Suprapubic skin (tissue), 4 donors: ENCODE results near the gene CCNJL. TPM values are rescaled to one million over a fixed set of nuclear protein-coding genes. Genes with fewer than 3 reads are reported as not detected.

Source experiments
- DNase-seq, 2 donors: peaks; one replicate each; pipeline ENCODE4 v3.0.0-alpha.2; 2019; ENCODE audit warnings: low spot score in 2 of 2
- H3K27ac ChIP-seq: fragments of 200-600 bp; sonication (generic); one replicate; pipeline ENCODE4 v1.5.1; 2019
- H3K27me3 ChIP-seq: fragments of 200-600 bp; sonication (generic); one replicate; pipeline ENCODE4 v1.5.1; 2019
- H3K36me3 ChIP-seq: fragments of 200-600 bp; sonication (generic); one replicate; pipeline ENCODE4 v1.5.1; 2019
- H3K4me1 ChIP-seq: fragments of 200-600 bp; sonication (generic); one replicate; pipeline ENCODE4 v1.5.1; 2019
- H3K4me3 ChIP-seq: fragments of 200-600 bp; sonication (generic); one replicate; pipeline ENCODE4 v1.5.1; 2019; ENCODE audit warnings: mild to moderate bottlenecking
- H3K9me3 ChIP-seq: fragments of 200-600 bp; sonication (generic); one replicate; pipeline ENCODE4 v1.5.1; 2019
- EP300 ChIP-seq: sonication (generic); formaldehyde crosslinking; IDR thresholded peaks from one replicate; pipeline ENCODE4 v1.6.1; 2017; ENCODE audit warnings: antibody characterized with exemption
- POLR2A ChIP-seq, 2 donors: fragments of 450-650 bp; IDR thresholded peaks; one replicate each; pipeline ENCODE4 v1.6.1; 2017; ENCODE audit warnings: antibody characterized with exemption in 2 of 2, mild to moderate bottlenecking in 2 of 2, moderate library complexity in 2 of 2
- POLR2AphosphoS5 ChIP-seq, 3 donors: sonication (generic); formaldehyde crosslinking; IDR thresholded peaks; one replicate each; pipeline ENCODE4 v1.6.1; 2017; ENCODE audit warnings: antibody characterized with exemption in 3 of 3
- WGBS: methylation state at CpG from one replicate; pipeline ENCODE4 v1.1.5; 2018; 5-methylcytosine and 5-hydroxymethylcytosine counted together
- total RNA-seq, 4 donors: library from RNA; depleted of rRNA; stranded (reverse); fragments of >200 nt; gene quantifications; one replicate each; pipeline ENCODE4 v1.1.0, GENCODE V29; 2016
- TF ChIP-seq, protein P1 (sequence below), 2 donors: fragments of 200-600 bp in 1 of 2; fragments of 450-650 bp in 1 of 2; sonication (generic) in 1 of 2; IDR thresholded peaks; one replicate each; pipeline ENCODE4 v1.5.1; 2016 to 2019; ENCODE audit warnings: antibody characterized with exemption in 2 of 2, mild to moderate bottlenecking in 1 of 2, moderate library complexity in 1 of 2

Gene CCNJL
- total RNA-seq, 4 donors from 2014 or later = 0.34 to 1.2 (median 1.2) TPM; not detected in 1

DNA sequence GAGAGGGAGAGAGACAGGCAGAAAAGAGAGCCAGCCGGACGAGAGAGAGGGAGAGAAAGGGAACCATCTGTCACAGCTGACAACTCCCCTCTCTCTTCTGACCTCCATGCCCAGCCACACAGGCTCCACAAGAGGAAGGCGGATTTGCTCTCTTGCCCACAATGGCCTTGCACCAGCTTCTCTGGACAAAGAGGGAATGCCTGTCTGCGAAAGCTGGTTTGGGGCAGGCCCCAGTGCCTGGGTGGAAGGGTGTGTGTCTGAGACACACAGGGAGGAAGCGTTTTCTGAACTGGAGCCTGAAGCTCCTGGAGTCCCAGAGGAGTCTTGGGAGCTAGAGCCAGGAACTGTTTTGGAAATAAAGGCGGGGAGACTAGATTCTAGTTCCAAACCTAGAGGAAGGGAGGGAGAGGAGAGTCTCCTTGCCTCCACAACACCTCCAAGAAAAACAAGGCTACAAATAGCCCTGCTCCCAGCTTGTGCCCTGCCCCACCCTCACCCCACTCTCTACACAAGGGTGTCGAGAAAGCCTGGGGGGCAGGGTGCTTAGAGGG lies 45.6 kb upstream of the CCNJL start:
- 43% methylated on average over 6 of the region's 7 CpGs for WGBS
- no peak for TF ChIP-seq POLR2A (IDR thresholded peaks at IDR 0.05)
- no peak for TF ChIP-seq POLR2AphosphoS5 (IDR thresholded peaks at IDR 0.05)
- TF ChIP-seq, protein P1, sequence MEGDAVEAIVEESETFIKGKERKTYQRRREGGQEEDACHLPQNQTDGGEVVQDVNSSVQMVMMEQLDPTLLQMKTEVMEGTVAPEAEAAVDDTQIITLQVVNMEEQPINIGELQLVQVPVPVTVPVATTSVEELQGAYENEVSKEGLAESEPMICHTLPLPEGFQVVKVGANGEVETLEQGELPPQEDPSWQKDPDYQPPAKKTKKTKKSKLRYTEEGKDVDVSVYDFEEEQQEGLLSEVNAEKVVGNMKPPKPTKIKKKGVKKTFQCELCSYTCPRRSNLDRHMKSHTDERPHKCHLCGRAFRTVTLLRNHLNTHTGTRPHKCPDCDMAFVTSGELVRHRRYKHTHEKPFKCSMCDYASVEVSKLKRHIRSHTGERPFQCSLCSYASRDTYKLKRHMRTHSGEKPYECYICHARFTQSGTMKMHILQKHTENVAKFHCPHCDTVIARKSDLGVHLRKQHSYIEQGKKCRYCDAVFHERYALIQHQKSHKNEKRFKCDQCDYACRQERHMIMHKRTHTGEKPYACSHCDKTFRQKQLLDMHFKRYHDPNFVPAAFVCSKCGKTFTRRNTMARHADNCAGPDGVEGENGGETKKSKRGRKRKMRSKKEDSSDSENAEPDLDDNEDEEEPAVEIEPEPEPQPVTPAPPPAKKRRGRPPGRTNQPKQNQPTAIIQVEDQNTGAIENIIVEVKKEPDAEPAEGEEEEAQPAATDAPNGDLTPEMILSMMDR (IDR thresholded peaks at IDR 0.05) = no peak
- no peak for TF ChIP-seq EP300
- no peaks in the 10 kb centered on the region for H3K36me3 ChIP-seq
- H3K27me3 ChIP-seq = no peaks in the 10 kb centered on the region
- peaks cover 42% of the 10 kb centered on the region for H3K4me1 ChIP-seq
- H3K9me3 ChIP-seq = no peaks in the 10 kb centered on the region
- no peak overlapping the region for H3K4me3 ChIP-seq
- DNase-seq = peak in 1 of 2 donors; percentile 21
- H3K27ac ChIP-seq = peak overlapping the region; percentile 43

DNA sequence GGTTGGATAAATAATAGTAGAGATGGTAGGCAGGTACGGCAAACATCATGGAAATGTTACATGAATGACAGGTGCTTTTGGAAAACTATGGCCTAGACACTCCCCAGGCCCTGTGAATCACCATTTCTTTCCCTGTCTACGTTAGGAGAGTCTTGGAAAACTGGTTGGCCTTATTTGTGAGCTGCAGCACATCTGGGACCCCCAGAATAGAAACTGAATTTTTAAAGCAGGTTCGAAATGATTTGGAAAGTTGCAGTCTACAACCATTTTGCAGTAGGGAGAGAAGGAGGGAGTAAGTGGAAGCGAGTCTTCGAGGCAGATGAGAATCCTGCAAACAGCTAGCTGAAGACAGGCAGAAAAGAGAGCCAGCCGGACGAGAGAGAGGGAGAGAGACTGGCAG lies 45.0 kb upstream of the CCNJL start:
- TF ChIP-seq POLR2A (IDR thresholded peaks at IDR 0.05) (no peak), POLR2AphosphoS5 (IDR thresholded peaks at IDR 0.05) (no peak), EP300 (no peak)
- TF ChIP-seq, protein P1 (IDR thresholded peaks at IDR 0.05) = no peak
- DNase-seq = no peak
- Histone ChIP-seq H3K36me3 (no peaks in the 10 kb centered on the region), H3K4me1 (peaks cover 39% of the 10 kb centered on the region), H3K27me3 (no peaks in the 10 kb centered on the region), H3K27ac (no peak overlapping the region), H3K4me3 (no peak overlapping the region), H3K9me3 (no peaks in the 10 kb centered on the region)
- WGBS = 55% methylated on average over 7 of the region's 7 CpGs

DNA sequence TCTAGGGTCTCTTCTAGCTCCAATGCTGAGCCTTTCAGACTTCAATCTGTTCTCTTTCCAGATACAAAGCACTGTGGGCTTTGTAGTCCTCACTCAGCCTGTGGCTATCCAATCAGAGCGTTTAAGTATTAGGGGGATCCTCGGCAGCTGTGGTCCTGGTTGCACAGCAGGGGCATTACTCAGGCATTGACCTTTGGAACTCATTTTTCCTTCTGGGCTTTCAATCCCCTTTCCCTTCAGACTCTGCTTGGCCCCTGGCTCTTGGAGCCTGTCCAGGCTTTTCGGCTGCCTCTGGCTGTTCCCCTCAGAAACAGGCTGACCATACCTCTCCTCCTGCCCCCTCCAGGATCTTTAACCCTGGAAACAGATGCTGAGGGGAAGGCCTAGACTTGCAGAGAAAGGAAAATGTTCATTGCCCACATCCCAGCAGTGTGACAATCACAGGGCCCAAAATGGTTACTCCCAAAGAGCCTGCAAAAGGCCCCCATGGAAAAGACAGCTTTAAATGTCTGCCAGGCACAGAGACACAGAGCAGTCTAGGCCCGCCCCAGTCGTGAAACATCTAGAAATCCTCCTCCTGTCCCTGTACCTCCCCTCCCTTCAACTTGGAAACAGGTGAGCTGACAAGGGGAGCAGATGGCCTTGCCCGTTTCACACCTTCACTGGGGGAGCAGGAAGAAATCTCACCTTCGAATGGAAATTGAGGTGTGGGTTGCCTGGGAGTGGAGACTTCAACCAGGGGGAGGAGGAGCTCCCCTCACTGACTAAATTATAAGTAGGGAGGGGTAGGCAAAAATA lies 44.4 kb upstream of the CCNJL start:
- no peak for TF ChIP-seq POLR2AphosphoS5 (IDR thresholded peaks at IDR 0.05)
- no peak for TF ChIP-seq EP300
- TF ChIP-seq POLR2A (IDR thresholded peaks at IDR 0.05) = no peak
- TF ChIP-seq, protein P1 (IDR thresholded peaks at IDR 0.05) = no peak
- Histone ChIP-seq H3K36me3 (no peaks in the 10 kb centered on the region), H3K27ac (no peak overlapping the region), H3K4me1 (peaks cover 39% of the 10 kb centered on the region), H3K4me3 (no peak overlapping the region), H3K9me3 (no peaks in the 10 kb centered on the region), H3K27me3 (no peaks in the 10 kb centered on the region)
- WGBS = 74% methylated on average over 7 of the region's 7 CpGs
- no peak for DNase-seq

DNA sequence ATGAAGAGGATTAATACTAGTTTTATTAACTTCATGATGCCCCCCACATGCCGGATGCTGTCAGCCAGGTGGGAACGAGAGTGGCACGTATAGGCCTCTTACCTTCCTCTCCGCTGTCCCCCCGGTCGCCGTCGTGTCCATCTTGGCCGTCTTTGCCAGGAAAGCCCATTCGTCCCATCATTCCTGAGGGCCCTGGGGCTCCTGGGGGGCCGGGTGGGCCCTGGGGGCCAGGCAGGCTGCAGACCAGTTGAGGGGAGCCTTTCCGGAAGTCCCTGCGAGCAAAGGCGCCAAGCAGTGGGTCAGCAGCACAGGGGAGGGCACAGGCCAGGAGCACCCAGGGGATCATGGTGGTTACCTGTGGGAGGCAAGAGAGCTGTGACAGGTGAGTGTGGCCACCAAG lies 42.3 kb upstream of the CCNJL start:
- H3K27me3 ChIP-seq = no peaks in the 10 kb centered on the region
- 89% methylated on average over 14 of the region's 14 CpGs for WGBS
- H3K27ac ChIP-seq = no peak overlapping the region
- peaks cover 24% of the 10 kb centered on the region for H3K4me1 ChIP-seq
- DNase-seq = no peak
- no peak overlapping the region for H3K4me3 ChIP-seq
- H3K9me3 ChIP-seq = no peaks in the 10 kb centered on the region
- TF ChIP-seq POLR2AphosphoS5 (IDR thresholded peaks at IDR 0.05) (no peak), POLR2A (IDR thresholded peaks at IDR 0.05) (no peak), EP300 (no peak)
- TF ChIP-seq, protein P1 (IDR thresholded peaks at IDR 0.05) = no peak
- H3K36me3 ChIP-seq = no peaks in the 10 kb centered on the region

DNA sequence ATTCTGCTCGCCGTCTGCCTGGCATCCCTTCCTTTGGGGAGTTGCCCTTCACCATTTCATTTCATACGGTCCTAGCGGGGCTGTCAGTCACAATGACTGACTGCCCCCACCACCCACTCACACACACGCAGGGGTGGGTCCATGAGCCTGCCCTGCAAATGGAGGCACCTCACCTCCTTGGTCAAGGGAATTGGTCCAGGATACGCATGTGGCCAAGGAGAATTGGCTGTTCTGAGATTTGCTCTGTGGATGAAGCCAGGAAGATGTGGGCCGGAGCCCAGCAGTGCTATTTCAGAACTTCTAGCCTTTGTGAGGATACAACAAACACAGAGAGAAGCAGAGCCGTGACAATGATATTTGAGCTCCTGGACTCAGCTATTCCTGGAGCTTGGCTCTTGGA lies 41.0 kb upstream of the CCNJL start:
- H3K36me3 ChIP-seq = no peaks in the 10 kb centered on the region
- no peak overlapping the region for H3K27ac ChIP-seq
- DNase-seq = no peak
- TF ChIP-seq, protein P1 (IDR thresholded peaks at IDR 0.05) = no peak
- TF ChIP-seq POLR2AphosphoS5 (IDR thresholded peaks at IDR 0.05) (no peak), POLR2A (IDR thresholded peaks at IDR 0.05) (no peak), EP300 (no peak)
- no peaks in the 10 kb centered on the region for H3K27me3 ChIP-seq
- 83% methylated on average over 8 of the region's 8 CpGs for WGBS
- peaks cover 11% of the 10 kb centered on the region for H3K4me1 ChIP-seq
- no peak overlapping the region for H3K4me3 ChIP-seq
- no peaks in the 10 kb centered on the region for H3K9me3 ChIP-seq
